Lower lobe of right lung (tissue), 2 donors: ENCODE measurements around the gene CPT1B. TPM values are rescaled to one million over a fixed set of nuclear protein-coding genes. Genes with fewer than 3 reads are reported as not detected.
A peak's percentile ranks its signal among the peaks of the same experiment; 100 is the strongest.

Source experiments
- ATAC-seq, 2 donors: fragments of 200-7000 bp; cut with Tn5 transposase; one replicate each; pipeline ENCODE4 v1.9.1; 2020 to 2022; ENCODE audit warnings: mild to moderate bottlenecking in 2 of 2, moderate library complexity in 2 of 2
- DNase-seq: peaks from one replicate; pipeline ENCODE4 v3.0.0-alpha.2; 2020
- H3K27ac ChIP-seq: fragments of 200-600 bp; one replicate; pipeline ENCODE4 v1.8.0; 2022
- H3K27me3 ChIP-seq: fragments of 200-600 bp; one replicate; pipeline ENCODE4 v1.8.0; 2022; ENCODE audit warnings: low read depth
- H3K36me3 ChIP-seq: fragments of 200-600 bp; one replicate; pipeline ENCODE4 v1.8.0; 2022; ENCODE audit warnings: mild to moderate bottlenecking
- H3K4me1 ChIP-seq: fragments of 200-600 bp; one replicate; pipeline ENCODE4 v1.8.0; 2022
- H3K4me3 ChIP-seq: fragments of 200-600 bp; one replicate; pipeline ENCODE4 v1.8.0; 2022; ENCODE audit warnings: mild to moderate bottlenecking
- H3K9me3 ChIP-seq: fragments of 200-600 bp; one replicate; pipeline ENCODE4 v1.8.0; 2022
- intact Hi-C: fragments of 100-400 bp; cut with DNase I; formaldehyde crosslinking; loops from one replicate; pipeline ENCODE4 v1.11.0; 2022
- total RNA-seq: library from RNA; stranded (reverse); fragmentation: NEBNext Ultra II Directional; extraction: Animal tissue kit (Norgen Biotek cat#: 25700); gene quantifications from one replicate; pipeline ENCODE4 v1.2.1, GENCODE V29; 2021
- TF ChIP-seq, protein P1 (sequence below): fragments of 200-600 bp; IDR thresholded peaks from one replicate; pipeline ENCODE4 v1.8.0; 2022; ENCODE audit warnings: antibody characterized with exemption, mild to moderate bottlenecking
- donor health status: DM: no; HTN: yes; CAD: no; lungs with severe emphysema.

CPT1B gene
- total RNA-seq, 1 donor from 2014 or later = 12.6 TPM

DNA sequence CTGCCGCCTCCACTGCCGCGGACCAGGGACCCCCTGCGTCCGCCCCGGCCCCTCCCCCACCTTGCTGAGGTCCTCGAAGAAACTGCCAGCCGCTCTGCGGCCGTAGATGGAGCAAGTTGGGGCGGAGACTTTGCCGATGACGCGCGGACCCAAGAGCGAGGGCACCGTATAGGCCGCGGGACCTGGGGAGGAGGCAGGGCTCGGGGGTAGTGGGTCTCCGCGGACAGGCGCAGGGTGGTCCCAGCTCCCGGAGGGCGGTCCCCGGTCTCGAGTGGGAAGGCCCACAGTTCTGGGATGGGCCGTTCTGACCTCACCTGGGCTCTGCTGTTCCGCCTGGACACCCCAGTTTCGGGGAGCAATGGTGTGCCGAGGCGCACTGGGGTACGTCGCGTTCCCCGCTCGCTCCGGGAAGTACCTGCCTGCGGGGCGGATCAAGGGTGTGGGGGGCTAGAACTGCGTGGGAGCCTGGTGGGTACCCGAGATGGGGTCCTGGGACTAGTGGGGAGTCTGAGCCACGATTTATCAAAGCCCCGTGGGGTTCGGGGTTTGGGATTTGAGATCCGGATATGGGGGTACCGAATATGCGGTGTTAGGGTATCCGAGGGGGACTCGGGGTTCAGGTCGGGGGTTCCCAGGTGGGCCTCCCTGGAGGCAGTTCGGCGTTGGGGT is 47.2 kb downstream of the CPT1B start:
- intact Hi-C loops = no loop called here
- ATAC-seq = peak; percentile 70 to 78
- TF ChIP-seq, protein P1, sequence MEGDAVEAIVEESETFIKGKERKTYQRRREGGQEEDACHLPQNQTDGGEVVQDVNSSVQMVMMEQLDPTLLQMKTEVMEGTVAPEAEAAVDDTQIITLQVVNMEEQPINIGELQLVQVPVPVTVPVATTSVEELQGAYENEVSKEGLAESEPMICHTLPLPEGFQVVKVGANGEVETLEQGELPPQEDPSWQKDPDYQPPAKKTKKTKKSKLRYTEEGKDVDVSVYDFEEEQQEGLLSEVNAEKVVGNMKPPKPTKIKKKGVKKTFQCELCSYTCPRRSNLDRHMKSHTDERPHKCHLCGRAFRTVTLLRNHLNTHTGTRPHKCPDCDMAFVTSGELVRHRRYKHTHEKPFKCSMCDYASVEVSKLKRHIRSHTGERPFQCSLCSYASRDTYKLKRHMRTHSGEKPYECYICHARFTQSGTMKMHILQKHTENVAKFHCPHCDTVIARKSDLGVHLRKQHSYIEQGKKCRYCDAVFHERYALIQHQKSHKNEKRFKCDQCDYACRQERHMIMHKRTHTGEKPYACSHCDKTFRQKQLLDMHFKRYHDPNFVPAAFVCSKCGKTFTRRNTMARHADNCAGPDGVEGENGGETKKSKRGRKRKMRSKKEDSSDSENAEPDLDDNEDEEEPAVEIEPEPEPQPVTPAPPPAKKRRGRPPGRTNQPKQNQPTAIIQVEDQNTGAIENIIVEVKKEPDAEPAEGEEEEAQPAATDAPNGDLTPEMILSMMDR = no peak
- H3K4me3 ChIP-seq = peak overlapping the region; percentile 79
- DNase-seq = peak; percentile 96
- H3K27me3 ChIP-seq = no peaks in the 10 kb centered on the region
- H3K4me1 ChIP-seq = peaks cover 56% of the 10 kb centered on the region
- peak overlapping the region; percentile 100 for H3K27ac ChIP-seq
- H3K9me3 ChIP-seq = no peaks in the 10 kb centered on the region
- no peaks in the 10 kb centered on the region for H3K36me3 ChIP-seq

DNA sequence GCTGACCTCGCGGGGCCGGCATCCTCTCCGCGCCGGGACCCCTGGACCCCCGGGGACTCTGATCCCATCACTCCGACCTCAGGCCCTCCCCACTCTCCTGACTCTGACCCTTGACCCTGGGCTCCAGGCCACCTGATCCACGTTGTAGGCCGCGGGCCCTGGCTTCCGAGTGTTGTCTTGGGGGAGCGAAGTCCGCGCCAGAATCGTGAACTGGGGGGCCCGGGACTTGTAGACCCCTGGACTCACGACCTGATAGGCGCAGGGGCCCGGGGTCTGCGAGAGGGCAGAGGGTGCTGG is 47.7 kb downstream of the CPT1B start:
- Histone ChIP-seq H3K27ac (peak overlapping the region; percentile 100), H3K27me3 (no peaks in the 10 kb centered on the region), H3K9me3 (no peaks in the 10 kb centered on the region), H3K4me1 (peaks cover 56% of the 10 kb centered on the region), H3K36me3 (no peaks in the 10 kb centered on the region), H3K4me3 (peak overlapping the region; percentile 79)
- TF ChIP-seq, protein P1 = no peak
- no peak for DNase-seq
- intact Hi-C loops = no loop called here
- ATAC-seq = peak in 1 of 2 donors; percentile 0

DNA sequence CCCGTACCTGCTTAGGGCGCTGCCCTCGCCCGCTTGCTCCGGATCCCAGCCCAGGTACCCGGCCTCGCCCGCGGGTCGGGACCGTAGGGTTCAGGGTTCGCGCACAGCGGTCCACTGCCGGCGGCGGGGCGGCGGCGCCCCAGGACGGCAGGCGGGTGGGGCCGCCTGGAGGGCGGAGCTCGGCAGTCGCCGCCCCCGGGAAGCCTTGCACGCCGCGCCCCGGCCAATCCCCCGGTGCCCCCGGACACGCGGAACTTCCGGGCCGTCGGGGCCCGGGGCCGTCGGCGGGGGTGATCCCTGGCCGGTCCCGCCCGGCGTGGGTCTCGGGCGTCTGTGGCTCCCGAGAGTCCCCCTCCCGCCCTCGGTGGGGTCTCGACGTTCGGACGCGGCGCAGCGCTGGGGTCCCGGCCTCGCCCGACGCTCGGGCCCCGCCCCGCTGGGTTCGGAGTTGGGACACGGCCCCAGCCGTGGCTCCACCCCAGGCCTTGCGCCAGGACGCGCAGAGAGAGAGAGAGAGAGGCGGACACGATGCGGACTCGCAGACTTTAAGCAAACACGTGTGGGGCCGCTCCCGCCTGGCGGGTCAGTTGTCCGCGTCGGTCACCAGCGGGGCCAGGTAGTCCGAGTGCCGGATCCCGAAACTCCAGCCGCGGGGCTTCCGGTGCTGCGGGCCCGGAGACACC is 48.2 kb downstream of the CPT1B start, which contains the start of gene TYMP:
Gene TYMP (minus strand): TSS at position 116 of the 683 bp plus-strand sequence. CDS start 303 bp downstream, outside the sequence.
- Histone ChIP-seq H3K27me3 (no peaks in the 10 kb centered on the region), H3K9me3 (no peaks in the 10 kb centered on the region), H3K4me3 (peak within 1 kb of the TSS; percentile 79), H3K27ac (peak within 1 kb of the TSS; percentile 100), H3K36me3 (no peaks in the 10 kb centered on the region), H3K4me1 (peaks cover 56% of the 10 kb centered on the region)
- DNase-seq (peak; percentile 94), ATAC-seq (peak; percentile 56 to 67)
- intact Hi-C loops = no loop called here
- TF ChIP-seq, protein P1 = no peak

DNA sequence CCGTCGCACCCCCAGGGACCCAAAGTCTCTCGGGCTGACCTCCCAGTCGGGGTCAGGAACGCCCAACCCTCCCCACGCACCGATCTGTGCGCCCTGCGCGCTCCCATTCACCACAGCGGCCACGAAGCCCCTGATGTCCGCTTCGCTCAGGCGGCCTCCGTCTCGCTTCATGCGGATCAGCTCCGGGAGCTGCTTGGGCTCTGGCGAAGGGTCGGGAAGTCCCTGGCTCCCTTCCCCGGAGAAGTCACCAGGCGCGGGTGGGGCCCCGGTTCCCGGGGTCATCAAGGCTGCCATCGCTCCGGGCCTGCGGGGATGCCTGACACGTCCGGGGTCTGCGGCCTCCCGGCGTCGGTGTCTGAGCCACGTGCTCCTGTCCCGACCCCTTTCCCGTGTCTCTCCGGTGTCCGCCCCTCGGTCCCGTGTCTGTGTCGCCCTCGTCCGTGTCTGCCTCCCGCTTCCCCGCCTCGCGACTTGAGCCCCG is 48.8 kb downstream of the CPT1B start:
- TF ChIP-seq, protein P1 = no peak
- no peaks in the 10 kb centered on the region for H3K36me3 ChIP-seq
- H3K27me3 ChIP-seq = no peaks in the 10 kb centered on the region
- DNase-seq (peak; percentile 65), ATAC-seq (no peak)
- H3K4me3 ChIP-seq = peak overlapping the region; percentile 79
- peaks cover 58% of the 10 kb centered on the region for H3K4me1 ChIP-seq
- intact Hi-C loops = no loop called here
- no peaks in the 10 kb centered on the region for H3K9me3 ChIP-seq
- peak overlapping the region; percentile 100 for H3K27ac ChIP-seq

DNA sequence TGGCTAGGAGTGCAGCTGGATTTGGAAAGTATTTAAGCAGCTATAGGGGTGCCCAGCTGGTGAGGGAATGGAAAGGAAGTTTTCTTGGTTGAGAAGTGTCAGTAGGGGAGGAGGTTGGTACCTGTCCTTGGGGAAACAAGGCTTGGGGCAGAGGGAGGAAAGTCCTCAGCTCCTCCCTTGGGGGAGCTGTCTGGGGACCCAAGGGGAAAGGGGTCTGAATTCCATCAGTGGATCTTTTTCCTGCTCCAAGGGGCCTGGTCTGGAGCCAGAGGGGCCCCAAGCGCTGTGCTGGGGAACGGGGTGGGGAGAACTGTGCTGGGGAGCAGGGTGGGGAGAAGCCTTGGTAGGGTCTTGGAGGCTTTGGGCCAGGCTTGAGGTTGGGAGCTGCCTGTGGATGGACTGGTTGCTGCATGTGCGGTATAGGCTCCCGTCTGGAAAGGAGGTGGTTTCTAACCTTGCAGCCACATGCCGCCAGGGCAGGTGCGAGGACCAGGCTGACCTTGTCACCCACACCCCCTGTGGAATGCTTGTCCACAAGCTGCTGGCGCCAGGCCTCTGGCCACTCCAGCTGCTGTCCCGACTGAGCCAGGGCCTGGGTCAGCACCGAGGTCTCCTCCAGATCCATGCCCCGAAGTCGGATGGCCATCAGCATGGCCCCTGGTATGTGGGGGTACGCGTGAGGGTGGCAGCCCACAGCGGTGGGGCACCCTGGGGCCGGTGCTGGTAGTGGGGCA is 49.4 kb downstream of the CPT1B start:
- Histone ChIP-seq H3K27ac (peak overlapping the region; percentile 100), H3K27me3 (no peaks in the 10 kb centered on the region), H3K4me3 (peak overlapping the region; percentile 79), H3K9me3 (no peaks in the 10 kb centered on the region), H3K4me1 (peaks cover 58% of the 10 kb centered on the region), H3K36me3 (peaks cover 4% of the 10 kb centered on the region)
- DNase-seq (peak; percentile 64), ATAC-seq (no peak)
- TF ChIP-seq, protein P1 = no peak
- intact Hi-C loops = no loop called here
